SK-N-SH treated with all-trans-retinoic acid at 6 μM for 48 hours (cell line): ENCODE measurements around the gene ZBED5.

Experiments used
- ATAC-seq: fragments of 200-7000 bp; cut with Tn5 transposase; 3 replicates; pipeline ENCODE4 v1.9.1; 2020; ENCODE audit warnings: mild to moderate bottlenecking, moderate library complexity
- BACH2 ChIP-seq: fragments of 250-450 bp; sonication (Bioruptor Pico); IDR thresholded peaks from 2 replicates; pipeline ENCODE4 v1.9.0; 2021; ENCODE audit warnings: mild to moderate bottlenecking, borderline replicate concordance
- CREB5 ChIP-seq: fragments of 250-450 bp; sonication (Bioruptor Pico); IDR thresholded peaks from 2 replicates; pipeline ENCODE4 v1.5.1; 2020; ENCODE audit warnings: low read depth, mild to moderate bottlenecking, moderate library complexity
- CSDC2 ChIP-seq: fragments of 250-450 bp; sonication (Bioruptor Pico); IDR thresholded peaks from 2 replicates; pipeline ENCODE4 v1.5.0; 2020; ENCODE audit warnings: mild to moderate bottlenecking, moderate library complexity
- CSRNP3 ChIP-seq: fragments of 250-450 bp; sonication (Bioruptor Pico); IDR thresholded peaks from 2 replicates; pipeline ENCODE4 v1.5.1; 2021; ENCODE audit warnings: mild to moderate bottlenecking, moderate library complexity
- ESRRG ChIP-seq: fragments of 250-450 bp; sonication (Bioruptor Pico); IDR thresholded peaks from 2 replicates; pipeline ENCODE4 v1.6.1; 2021; ENCODE audit warnings: mild to moderate bottlenecking
- GLIS3 ChIP-seq: fragments of 250-450 bp; sonication (Bioruptor Pico); IDR thresholded peaks from 2 replicates; pipeline ENCODE4 v1.5.0; 2020; ENCODE audit warnings: mild to moderate bottlenecking, moderate library complexity
- OSR1 ChIP-seq: fragments of 250-450 bp; sonication (Bioruptor Pico); IDR thresholded peaks from 2 replicates; pipeline ENCODE4 v1.8.0; 2022; ENCODE audit warnings: moderate library complexity, mild to moderate bottlenecking, inconsistent platforms
- PATZ1 ChIP-seq: fragments of 250-450 bp; sonication (Bioruptor Pico); IDR thresholded peaks from 2 replicates; pipeline ENCODE4 v1.8.0; 2020; ENCODE audit warnings: mild to moderate bottlenecking, moderate library complexity, borderline replicate concordance
- PPARA ChIP-seq: fragments of 250-450 bp; sonication (Bioruptor Pico); IDR thresholded peaks from 2 replicates; pipeline ENCODE4 v1.5.0; 2020; ENCODE audit warnings: mild to moderate bottlenecking, borderline replicate concordance
- RARB ChIP-seq: fragments of 250-450 bp; sonication (Bioruptor Pico); IDR thresholded peaks from 2 replicates; pipeline ENCODE4 v1.8.0; 2021; ENCODE audit warnings: mild to moderate bottlenecking, moderate library complexity
- TCF4 ChIP-seq: fragments of 250-450 bp; sonication (Bioruptor Pico); IDR thresholded peaks from 2 replicates; pipeline ENCODE4 v1.8.0; 2021; ENCODE audit warnings: mild to moderate bottlenecking, moderate library complexity, borderline replicate concordance
- TOX ChIP-seq: fragments of 250-450 bp; sonication (Bioruptor Pico); IDR thresholded peaks from 2 replicates; pipeline ENCODE4 v1.8.0; 2021; ENCODE audit warnings: mild to moderate bottlenecking, moderate library complexity, borderline replicate concordance
- TSHZ2 ChIP-seq: fragments of 250-450 bp; sonication (Bioruptor Pico); IDR thresholded peaks from 2 replicates; pipeline ENCODE4 v1.5.0; 2020; ENCODE audit warnings: mild to moderate bottlenecking, moderate library complexity
- ZC3H10 ChIP-seq: fragments of 250-450 bp; sonication (Bioruptor Pico); IDR thresholded peaks from 2 replicates; pipeline ENCODE4 v1.5.1; 2021; ENCODE audit warnings: mild to moderate bottlenecking, moderate library complexity
- ZFP3 ChIP-seq: fragments of 250-450 bp; sonication (Bioruptor Pico); IDR thresholded peaks from 2 replicates; pipeline ENCODE4 v1.5.0; 2020; ENCODE audit warnings: mild to moderate bottlenecking, moderate library complexity
- ZFP30 ChIP-seq: fragments of 450-650 bp; formaldehyde crosslinking; IDR thresholded peaks from 2 replicates; pipeline ENCODE4 v1.5.0; 2022; ENCODE audit warnings: mild to moderate bottlenecking, moderate library complexity
- ZNF565 ChIP-seq: fragments of 450-650 bp; formaldehyde crosslinking; conservative IDR thresholded peaks from 2 replicates; pipeline ENCODE4 v1.5.0; 2020; ENCODE audit warnings: low read depth, mild to moderate bottlenecking, moderate library complexity
- ZNF70 ChIP-seq: fragments of 450-650 bp; formaldehyde crosslinking; IDR thresholded peaks from 2 replicates; pipeline ENCODE4 v1.5.0; 2020; ENCODE audit warnings: mild to moderate bottlenecking, moderate library complexity
- ZNF8 ChIP-seq: fragments of 450-650 bp; formaldehyde crosslinking; IDR thresholded peaks from 2 replicates; pipeline ENCODE4 v1.5.0; 2020; ENCODE audit warnings: mild to moderate bottlenecking, moderate library complexity

ZBED5 gene

GRCh38 chr11:10845589-10845988 lies 12.3 kb downstream of the ZBED5 start:
- ATAC-seq = no peak
- TF ChIP-seq TSHZ2 (CRISPR knock-in tag) (no peak), GLIS3 (CRISPR knock-in tag) (no peak)

- ATAC-seq = no peak
- TF ChIP-seq ZFP3 (CRISPR knock-in tag) (no peak), ZNF8 (CRISPR knock-in tag) (no peak), PATZ1 (no peak), OSR1 (CRISPR knock-in tag) (no peak), CSDC2 (no peak), ZC3H10 (CRISPR knock-in tag) (no peak), PPARA (CRISPR knock-in tag) (no peak), TCF4 (CRISPR knock-in tag) (no peak), ESRRG (CRISPR knock-in tag) (no peak), ZFP30 (CRISPR knock-in tag) (no peak), RARB (CRISPR knock-in tag) (no peak), TOX (CRISPR knock-in tag) (no peak), CREB5 (CRISPR knock-in tag) (no peak), CSRNP3 (CRISPR knock-in tag) (no peak)
Observed at GRCh38 chr11:10844796-10845195, 13.1 kb downstream of the ZBED5 start.

GRCh38 chr11:10844356-10844755 lies 13.5 kb downstream of the ZBED5 start:
- ATAC-seq = no peak
- TF ChIP-seq CREB5 (CRISPR knock-in tag) (no peak), CSDC2 (no peak), ZNF70 (CRISPR knock-in tag) (no peak), BACH2 (CRISPR knock-in tag) (no peak), ZFP30 (CRISPR knock-in tag) (no peak), ESRRG (CRISPR knock-in tag) (no peak), RARB (CRISPR knock-in tag) (no peak), GLIS3 (CRISPR knock-in tag) (no peak), ZNF565 (CRISPR knock-in tag) (no peak), ZFP3 (CRISPR knock-in tag) (no peak), PPARA (CRISPR knock-in tag) (no peak)

GRCh38 chr11:10838881-10839280 lies 19.0 kb downstream of the ZBED5 start:
- no peak for ATAC-seq

More at GRCh38 chr11:10838881-10839280, 19.0 kb downstream of the ZBED5 start:
- TF ChIP-seq PPARA (CRISPR knock-in tag) = no peak
- no peak for TF ChIP-seq GLIS3 (CRISPR knock-in tag)
- TF ChIP-seq TCF4 (CRISPR knock-in tag) = peak; percentile 42
- TF ChIP-seq, all 23 proteins: peak for 1
